ENCODE results near the gene CARMIL1.

The CARMIL1 gene

GRCh38 chr6:25333471-25333870, 54.3 kb downstream of the CARMIL1 start:
- no peak for DNase-seq (ENCODE audit: low read depth)
- no peak for TF ChIP-seq CTCF (conservative IDR thresholded peaks at IDR 0.05; ENCODE audit: control insufficient read depth, insufficient read depth, low read depth, low read length)

GRCh38 chr6:25334793-25335192, 55.6 kb downstream of the CARMIL1 start:
- DNase-seq (ENCODE audit: low read depth), result no peak
- no peak overlapping the region for H3K4me3 ChIP-seq (ENCODE audit: control insufficient read depth, low read depth, low read length)
- TF ChIP-seq CTCF (conservative IDR thresholded peaks at IDR 0.05; ENCODE audit: control insufficient read depth, insufficient read depth, low read depth, low read length), result no peak

More at GRCh38 chr6:25333471-25333870, 54.3 kb downstream of the CARMIL1 start:
- no peak overlapping the region for H3K4me3 ChIP-seq (ENCODE audit: control insufficient read depth, low read depth, low read length)

- DNase-seq (ENCODE audit: low read depth), result no peak
- no peak for TF ChIP-seq CTCF (conservative IDR thresholded peaks at IDR 0.05; ENCODE audit: control insufficient read depth, insufficient read depth, low read depth, low read length)
Measured at GRCh38 chr6:25336996-25337395, 57.8 kb downstream of the CARMIL1 start.

GRCh38 chr6:25337431-25337830, 58.3 kb downstream of the CARMIL1 start:
- no peak overlapping the region for H3K4me3 ChIP-seq (ENCODE audit: control insufficient read depth, low read depth, low read length)
- DNase-seq (ENCODE audit: low read depth), result no peak
- no peak for TF ChIP-seq CTCF (conservative IDR thresholded peaks at IDR 0.05; ENCODE audit: control insufficient read depth, insufficient read depth, low read depth, low read length)

More at GRCh38 chr6:25336996-25337395, 57.8 kb downstream of the CARMIL1 start:
- no peak overlapping the region for H3K4me3 ChIP-seq (ENCODE audit: control insufficient read depth, low read depth, low read length)

GRCh38 chr6:25340431-25341202, 61.4 kb downstream of the CARMIL1 start:
- DNase-seq (ENCODE audit: low read depth), result no peak
- no peak overlapping the region for H3K4me3 ChIP-seq (ENCODE audit: control insufficient read depth, low read depth, low read length)
- TF ChIP-seq CTCF (conservative IDR thresholded peaks at IDR 0.05; ENCODE audit: control insufficient read depth, insufficient read depth, low read depth, low read length), result no peak

GRCh38 chr6:25341203-25341552, 62.0 kb downstream of the CARMIL1 start:
- no peak for DNase-seq (ENCODE audit: low read depth)
- no peak for TF ChIP-seq CTCF (conservative IDR thresholded peaks at IDR 0.05; ENCODE audit: control insufficient read depth, insufficient read depth, low read depth, low read length)
- no peak overlapping the region for H3K4me3 ChIP-seq (ENCODE audit: control insufficient read depth, low read depth, low read length)

Measured in fibroblast of mammary gland (primary cell).